HTERT RPE-1 (cell line): ENCODE measurements around the gene TNFAIP8.

Source experiments
- in situ Hi-C: fragments of 300-500 bp; cut with MboI; formaldehyde crosslinking; loops from 4 replicates; pipeline ENCODE4 v1.14.3; 2020; ENCODE audit warnings: low sequenced_read_pairs

TNFAIP8 gene

GRCh38 chr5:119389288-119390030, 33.6 kb downstream of the TNFAIP8 start:
- in situ Hi-C loops, result no loop called here

DNA sequence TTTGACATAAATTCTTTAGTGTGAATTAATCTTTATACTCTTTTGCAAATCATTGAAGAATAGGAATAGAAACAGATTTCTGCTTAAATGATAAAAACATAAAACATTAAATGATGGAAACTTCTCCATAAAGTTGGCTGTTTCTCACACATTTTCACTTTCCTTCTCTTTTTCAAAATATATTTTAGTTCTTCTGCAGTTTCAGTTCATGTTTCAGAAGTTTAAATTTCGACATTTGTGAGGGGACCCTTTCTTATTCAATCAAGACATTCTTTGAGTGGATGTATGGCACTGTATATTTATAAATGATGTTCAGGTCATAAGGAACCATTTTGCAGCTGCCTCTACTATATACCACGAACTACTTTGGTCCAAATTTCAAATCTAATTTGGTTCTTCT, 34.6 kb downstream of the TNFAIP8 start:
- in situ Hi-C loops, result no loop called here

DNA sequence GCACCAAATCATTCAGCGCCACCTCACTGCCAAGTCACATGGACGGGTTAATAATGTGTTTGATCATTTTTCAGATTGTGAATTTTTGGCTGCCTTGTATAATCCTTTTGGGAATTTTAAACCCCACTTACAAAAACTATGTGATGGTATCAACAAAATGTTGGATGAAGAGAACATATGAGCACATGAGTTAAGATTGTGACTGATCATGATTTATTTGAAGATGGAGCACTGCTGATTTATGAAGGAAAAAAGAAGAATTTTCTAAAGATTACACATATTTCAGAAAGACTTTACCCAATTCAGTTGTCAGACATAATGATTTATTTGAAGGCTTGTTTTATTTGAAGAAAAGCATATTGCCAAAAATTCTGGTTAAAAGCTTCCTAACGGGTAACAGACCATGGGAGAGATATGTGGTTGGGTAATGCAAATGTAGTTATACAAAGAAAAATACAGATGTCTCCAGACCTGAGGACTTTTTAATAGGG, 37.4 kb downstream of the TNFAIP8 start:
- in situ Hi-C loops, result no loop called here

GRCh38 chr5:119393746-119394145, 37.9 kb downstream of the TNFAIP8 start:
- in situ Hi-C loops, result no loop called here

GRCh38 chr5:119395080-119395836, 39.4 kb downstream of the TNFAIP8 start:
- in situ Hi-C loops, result no loop called here

GRCh38 chr5:119396030-119396664, 40.3 kb downstream of the TNFAIP8 start:
- in situ Hi-C loops, result no loop called here

- in situ Hi-C loops, result no loop called here
Measured at GRCh38 chr5:119397518-119398380, 41.9 kb downstream of the TNFAIP8 start.

GRCh38 chr5:119398727-119399466, 43.1 kb downstream of the TNFAIP8 start:
- in situ Hi-C loops, result no loop called here

DNA sequence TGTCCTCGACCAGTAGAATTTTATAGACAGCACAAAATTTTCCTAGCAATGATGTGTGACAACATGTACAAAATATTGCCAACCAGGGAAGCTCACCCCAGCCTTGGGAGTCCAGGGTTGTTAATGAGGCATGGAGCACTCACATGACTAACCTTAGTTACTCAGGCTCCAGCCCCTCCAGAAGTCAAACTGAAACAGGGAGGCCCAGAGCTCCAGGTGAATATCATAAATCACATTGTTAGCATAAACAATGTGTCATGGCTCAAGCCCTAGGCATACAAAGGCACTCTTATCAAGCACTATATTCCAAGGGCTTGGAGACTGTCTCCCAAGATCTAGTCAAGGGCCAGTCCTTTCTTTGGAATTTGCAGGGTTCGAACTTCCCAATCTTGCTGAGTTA, 44.4 kb downstream of the TNFAIP8 start:
- in situ Hi-C loops, result no loop called here

GRCh38 chr5:119402081-119402480, 46.3 kb downstream of the TNFAIP8 start:
- in situ Hi-C loops, result no loop called here

DNA sequence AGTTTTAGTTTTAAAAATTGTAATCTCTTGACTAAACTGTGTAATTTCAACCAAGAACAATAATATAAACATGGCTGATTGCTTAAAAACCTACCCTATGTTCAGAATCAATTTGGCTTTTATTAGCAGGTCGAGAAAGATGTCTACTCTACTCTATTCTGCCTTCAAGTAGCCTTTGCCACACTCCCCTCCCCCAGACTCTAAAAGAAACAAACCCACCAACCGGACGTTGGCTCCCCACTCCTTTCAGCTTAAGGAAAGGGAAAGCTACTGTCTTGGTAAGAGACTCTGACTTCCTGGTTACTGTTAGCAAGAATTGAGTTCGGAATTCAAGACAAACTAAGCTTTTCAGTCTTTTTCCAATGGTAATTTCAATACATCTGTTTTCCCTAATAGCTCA, 46.7 kb downstream of the TNFAIP8 start:
- in situ Hi-C loops, result no loop called here

DNA sequence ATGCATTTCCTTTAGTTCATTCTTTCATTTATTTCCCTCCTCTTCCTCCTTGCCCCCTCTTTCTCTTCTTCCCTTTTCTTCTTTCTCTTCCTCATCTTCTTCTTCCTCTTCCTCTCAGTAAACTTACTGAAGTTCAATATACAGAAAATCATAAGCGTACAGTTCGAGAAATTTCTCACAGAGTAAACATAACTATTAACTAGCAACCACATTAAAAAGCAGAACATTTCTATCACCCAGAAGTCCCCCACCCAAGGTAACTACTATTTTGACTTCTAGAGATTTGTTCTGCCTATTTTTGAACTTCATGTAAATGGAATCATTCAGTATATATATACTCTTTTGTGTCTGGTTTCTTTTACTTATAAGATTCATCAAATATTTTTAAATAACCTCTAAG, 48.2 kb downstream of the TNFAIP8 start:
- in situ Hi-C loops, result no loop called here

GRCh38 chr5:119405419-119405818, 49.6 kb downstream of the TNFAIP8 start:
- in situ Hi-C loops, result no loop called here

GRCh38 chr5:119406551-119407110, 50.8 kb downstream of the TNFAIP8 start:
- in situ Hi-C loops, result no loop called here

DNA sequence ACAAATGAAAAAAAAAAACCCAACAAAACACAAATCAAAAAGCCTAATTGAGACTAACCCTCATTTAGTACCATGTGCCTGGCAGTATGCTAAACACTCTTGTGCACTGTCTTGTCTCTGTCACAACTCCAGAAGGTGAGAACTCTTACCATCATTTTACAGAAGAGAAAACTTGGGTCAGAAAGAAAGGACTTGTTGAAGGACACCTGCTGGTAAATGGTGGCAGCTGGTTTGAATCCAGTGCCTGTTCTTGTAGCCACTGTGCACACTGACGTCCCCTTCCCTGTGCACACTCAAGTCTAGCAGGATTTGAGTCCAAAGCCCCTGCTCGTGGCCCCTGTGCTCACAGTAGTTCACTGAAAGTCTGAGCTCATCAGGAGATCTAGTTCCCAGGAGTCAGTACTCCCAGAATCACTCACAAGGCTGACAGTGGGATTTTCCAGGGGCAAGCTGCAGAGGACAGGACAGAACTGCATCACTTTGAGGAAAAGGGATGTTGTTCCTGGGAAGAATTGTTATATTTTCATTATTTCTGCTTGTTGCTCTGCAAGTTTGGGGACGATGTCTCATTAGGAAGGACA, 53.5 kb downstream of the TNFAIP8 start:
- in situ Hi-C loops, result no loop called here

- in situ Hi-C loops, result no loop called here
Measured at GRCh38 chr5:119410448-119411159, 54.8 kb downstream of the TNFAIP8 start.

DNA sequence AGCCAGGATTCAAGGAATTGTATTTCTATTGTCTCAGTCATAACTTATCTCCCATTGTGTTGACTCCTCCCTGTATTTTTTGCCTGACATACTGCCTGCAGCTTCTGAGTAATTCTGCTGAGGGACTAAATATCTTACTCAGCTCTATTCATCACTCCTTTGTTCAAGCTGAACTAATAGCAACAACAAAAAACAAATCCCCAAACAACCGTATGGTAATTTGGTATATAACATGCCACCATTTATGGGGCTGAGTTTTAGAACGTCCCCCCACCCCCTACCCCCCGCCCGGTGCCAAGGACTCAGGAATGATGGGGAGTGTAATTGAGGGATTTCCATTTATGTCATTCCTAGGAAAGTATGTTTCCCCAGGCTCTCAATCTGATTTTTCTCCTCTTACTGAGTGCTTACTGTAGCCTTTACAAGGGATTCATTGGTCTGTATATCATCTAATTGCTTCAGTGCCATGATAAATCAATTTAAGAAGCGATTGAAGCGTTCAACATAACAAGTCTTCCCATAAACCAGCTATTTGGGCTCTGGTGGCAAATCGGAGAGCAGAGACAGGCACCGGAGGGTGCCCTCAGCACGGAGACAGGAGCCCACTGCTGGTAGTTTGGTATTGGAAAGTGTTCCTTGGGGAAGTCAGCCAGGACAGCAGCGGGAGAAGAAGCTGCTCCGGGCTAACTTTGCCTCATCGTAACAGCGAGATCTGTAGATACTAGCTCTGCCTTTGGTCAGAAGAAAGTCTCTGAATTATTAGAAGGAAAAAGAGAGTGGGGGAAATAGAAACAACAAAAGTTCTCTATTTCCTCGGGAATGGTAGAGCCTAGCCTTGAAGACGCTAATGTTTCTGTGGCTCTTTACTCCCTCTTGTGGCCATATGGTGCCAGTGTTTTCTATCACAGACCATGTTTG, 55.8 kb downstream of the TNFAIP8 start:
- in situ Hi-C loops, result no loop called here
